Neural cell (in vitro differentiated cells): ENCODE results near the gene BRINP1.

Experiments
- CTCF ChIP-seq: fragments of 450-650 bp; IDR thresholded peaks from 2 replicates; pipeline ENCODE4 v1.5.1; 2014; ENCODE audit warnings: antibody characterized with exemption, mild to moderate bottlenecking, moderate library complexity; ENCODE audit not compliant: poor library complexity, severe bottlenecking
- EZH2 ChIP-seq: fragments of 200-600, 300-800 bp; shearing (Covaris generic), sonication (generic); IDR thresholded peaks from 2 replicates; pipeline ENCODE4 v1.6.1; 2014; ENCODE audit warnings: antibody characterized with exemption, low read length, borderline replicate concordance, mild to moderate bottlenecking; ENCODE audit not compliant: insufficient read depth, poor library complexity, severe bottlenecking
- TAF1 ChIP-seq: IDR thresholded peaks from 2 replicates; pipeline ENCODE4 v1.6.1; 2012; ENCODE audit warnings: low read depth

GRCh38 chr9:119367683-119368075 is 1.6 kb downstream of the BRINP1 start:
- TF ChIP-seq CTCF, result no peak
- no peak for TF ChIP-seq TAF1
- no peak for TF ChIP-seq EZH2
